Loucy (cell line): Measurements from ENCODE around the gene ALG1.
"Not testable (repeated sequence)": the region's sequence is repeated elsewhere in the genome, so short reads cannot be mapped to it uniquely, and the experiment has no call there.

Experiments used
- H2AFZ ChIP-seq: fragments of 200-600 bp; sonication (generic); 2 replicates; pipeline ENCODE4 v1.6.0; 2016; ENCODE audit warnings: antibody characterized with exemption, mild to moderate bottlenecking, low read length, moderate library complexity
- H3F3A ChIP-seq: fragments of 200-600 bp; 2 replicates; pipeline ENCODE4 v1.6.0; 2016; ENCODE audit warnings: antibody characterized with exemption, low read depth, mild to moderate bottlenecking
- H3K27me3 ChIP-seq: fragments of 200-600 bp; sonication (generic); 2 replicates; pipeline ENCODE4 v1.6.1; 2014; ENCODE audit warnings: low read length, mild to moderate bottlenecking; ENCODE audit not compliant: insufficient read depth, poor library complexity, severe bottlenecking
- H3K36me3 ChIP-seq: fragments of 200-600 bp; sonication (generic); 2 replicates; pipeline ENCODE4 v1.6.1; 2016; ENCODE audit warnings: low read length; ENCODE audit not compliant: insufficient read depth
- H3K4me1 ChIP-seq: fragments of 200-600 bp; sonication (generic); 2 replicates; pipeline ENCODE4 v1.5.1; 2014; ENCODE audit warnings: low read length, mild to moderate bottlenecking; ENCODE audit not compliant: insufficient read depth, poor library complexity, severe bottlenecking
- H3K4me2 ChIP-seq: fragments of 200-600 bp; sonication (generic); 2 replicates; pipeline ENCODE4 v1.6.0; 2014; ENCODE audit warnings: antibody characterized with exemption, low read length, low read depth, mild to moderate bottlenecking; ENCODE audit not compliant: poor library complexity, severe bottlenecking
- H3K4me3 ChIP-seq: fragments of 200-600 bp; sonication (generic); 2 replicates; pipeline ENCODE4 v1.5.1; 2014; ENCODE audit warnings: low read length, mild to moderate bottlenecking, mixed read lengths; ENCODE audit not compliant: poor library complexity, severe bottlenecking
- H3K79me2 ChIP-seq: fragments of 200-600 bp; sonication (generic); 2 replicates; pipeline ENCODE4 v1.6.1; 2014; ENCODE audit warnings: low read length; ENCODE audit not compliant: insufficient read depth
- H3K9ac ChIP-seq: fragments of 200-600 bp; sonication (generic); 2 replicates; pipeline ENCODE4 v1.6.0; 2014; ENCODE audit warnings: mild to moderate bottlenecking, low read depth, low read length, moderate library complexity; ENCODE audit not compliant: poor library complexity, severe bottlenecking
- H3K9me2 ChIP-seq: fragments of 200-600 bp; sonication (generic); replicated peaks from 2 replicates; pipeline ENCODE4 v1.6.1; 2016; ENCODE audit warnings: low read depth, low read length, mixed read lengths
- H3K9me3 ChIP-seq: fragments of 200-600 bp; sonication (generic); 2 replicates; pipeline ENCODE4 v1.6.1; 2014; ENCODE audit warnings: mild to moderate bottlenecking, antibody characterized with exemption, low read length, low read depth; ENCODE audit not compliant: insufficient read depth
- H4K20me1 ChIP-seq: fragments of 200-600 bp; sonication (generic); 2 replicates; pipeline ENCODE4 v1.6.0; 2014; ENCODE audit warnings: antibody characterized with exemption, low read length, mild to moderate bottlenecking; ENCODE audit not compliant: insufficient read depth, poor library complexity, severe bottlenecking
- EZH2phosphoT487 ChIP-seq: fragments of 200-600 bp; IDR thresholded peaks from 2 replicates; pipeline ENCODE4 v1.6.1; 2018; ENCODE audit warnings: antibody characterized with exemption, mild to moderate bottlenecking, moderate library complexity, borderline replicate concordance
- TF ChIP-seq, protein P1 (sequence below): fragments of 200-600 bp; sonication (generic); conservative IDR thresholded peaks from 2 replicates; pipeline ENCODE4 v1.5.1; 2014; ENCODE audit warnings: mild to moderate bottlenecking, antibody characterized with exemption, low read length

The ALG1 gene

DNA sequence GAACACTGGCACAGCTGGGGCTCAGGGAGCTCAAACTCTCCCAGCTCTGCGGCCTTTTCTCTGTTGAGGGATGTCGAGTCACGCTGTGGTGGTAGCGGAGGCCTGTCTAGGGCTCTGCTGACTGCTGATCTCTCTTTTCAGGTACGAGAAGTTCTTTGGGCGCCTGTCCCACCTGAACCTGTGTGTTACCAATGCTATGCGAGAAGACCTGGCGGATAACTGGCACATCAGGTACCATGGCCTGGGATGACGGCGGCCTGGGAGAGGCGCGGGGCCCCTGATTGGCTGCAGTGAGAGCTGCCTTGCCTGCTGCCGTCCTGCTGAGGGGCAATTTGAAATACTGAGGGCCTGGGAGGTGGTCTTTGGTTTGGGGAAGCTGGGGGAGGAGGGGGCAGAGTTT lies 5.7 kb downstream of the ALG1 start:
- no peaks in the 10 kb centered on the region for H3K27me3 ChIP-seq
- no peak overlapping the region for H3K4me2 ChIP-seq
- no peaks in the 10 kb centered on the region for H3F3A ChIP-seq
- H3K36me3 ChIP-seq: no peaks in the 10 kb centered on the region
- no peak overlapping the region for H3K9ac ChIP-seq
- TF ChIP-seq, protein P1, sequence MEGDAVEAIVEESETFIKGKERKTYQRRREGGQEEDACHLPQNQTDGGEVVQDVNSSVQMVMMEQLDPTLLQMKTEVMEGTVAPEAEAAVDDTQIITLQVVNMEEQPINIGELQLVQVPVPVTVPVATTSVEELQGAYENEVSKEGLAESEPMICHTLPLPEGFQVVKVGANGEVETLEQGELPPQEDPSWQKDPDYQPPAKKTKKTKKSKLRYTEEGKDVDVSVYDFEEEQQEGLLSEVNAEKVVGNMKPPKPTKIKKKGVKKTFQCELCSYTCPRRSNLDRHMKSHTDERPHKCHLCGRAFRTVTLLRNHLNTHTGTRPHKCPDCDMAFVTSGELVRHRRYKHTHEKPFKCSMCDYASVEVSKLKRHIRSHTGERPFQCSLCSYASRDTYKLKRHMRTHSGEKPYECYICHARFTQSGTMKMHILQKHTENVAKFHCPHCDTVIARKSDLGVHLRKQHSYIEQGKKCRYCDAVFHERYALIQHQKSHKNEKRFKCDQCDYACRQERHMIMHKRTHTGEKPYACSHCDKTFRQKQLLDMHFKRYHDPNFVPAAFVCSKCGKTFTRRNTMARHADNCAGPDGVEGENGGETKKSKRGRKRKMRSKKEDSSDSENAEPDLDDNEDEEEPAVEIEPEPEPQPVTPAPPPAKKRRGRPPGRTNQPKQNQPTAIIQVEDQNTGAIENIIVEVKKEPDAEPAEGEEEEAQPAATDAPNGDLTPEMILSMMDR: no peak
- TF ChIP-seq EZH2phosphoT487: no peak
- no peak overlapping the region for H2AFZ ChIP-seq
- no peaks in the 10 kb centered on the region for H4K20me1 ChIP-seq
- peaks cover 3% of the 10 kb centered on the region; the same call in 1 of the 2 replicates for H3K79me2 ChIP-seq
- no peaks in the 10 kb centered on the region for H3K4me1 ChIP-seq
- H3K4me3 ChIP-seq: no peak overlapping the region
- H3K9me2 ChIP-seq: no peaks in the 10 kb centered on the region
- H3K9me3 ChIP-seq: no peaks in the 10 kb centered on the region

DNA sequence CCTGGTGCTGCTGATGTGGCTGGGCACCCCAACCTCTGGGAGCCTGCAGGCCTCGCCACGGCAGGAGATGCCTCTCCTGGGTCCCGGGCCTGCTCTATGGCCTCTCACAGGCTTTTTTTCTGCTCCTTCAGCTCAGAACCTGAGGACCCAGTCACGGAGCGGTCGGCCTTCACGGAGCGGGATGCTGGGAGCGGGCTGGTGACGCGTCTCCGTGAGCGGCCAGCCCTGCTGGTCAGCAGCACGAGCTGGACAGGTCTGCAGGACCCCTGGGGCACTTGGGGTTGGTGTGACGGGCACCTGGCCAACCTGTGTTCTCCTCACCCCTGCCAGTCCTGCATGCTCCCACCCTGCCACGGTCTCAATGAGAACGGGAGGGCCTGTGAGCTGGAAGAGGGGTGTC lies 7.0 kb downstream of the ALG1 start:
- H3K9me3 ChIP-seq: no peaks in the 10 kb centered on the region
- no peaks in the 10 kb centered on the region for H3F3A ChIP-seq
- TF ChIP-seq, protein P1: no peak
- no peak for TF ChIP-seq EZH2phosphoT487
- H3K4me2 ChIP-seq: no peak overlapping the region
- H3K9me2 ChIP-seq: no peaks in the 10 kb centered on the region
- no peak overlapping the region for H3K4me3 ChIP-seq
- H2AFZ ChIP-seq: no peak overlapping the region
- H3K36me3 ChIP-seq: no peaks in the 10 kb centered on the region
- no peak overlapping the region for H3K9ac ChIP-seq
- H3K79me2 ChIP-seq: no peaks in the 10 kb centered on the region
- no peaks in the 10 kb centered on the region for H4K20me1 ChIP-seq
- no peaks in the 10 kb centered on the region for H3K4me1 ChIP-seq
- H3K27me3 ChIP-seq: no peaks in the 10 kb centered on the region

DNA sequence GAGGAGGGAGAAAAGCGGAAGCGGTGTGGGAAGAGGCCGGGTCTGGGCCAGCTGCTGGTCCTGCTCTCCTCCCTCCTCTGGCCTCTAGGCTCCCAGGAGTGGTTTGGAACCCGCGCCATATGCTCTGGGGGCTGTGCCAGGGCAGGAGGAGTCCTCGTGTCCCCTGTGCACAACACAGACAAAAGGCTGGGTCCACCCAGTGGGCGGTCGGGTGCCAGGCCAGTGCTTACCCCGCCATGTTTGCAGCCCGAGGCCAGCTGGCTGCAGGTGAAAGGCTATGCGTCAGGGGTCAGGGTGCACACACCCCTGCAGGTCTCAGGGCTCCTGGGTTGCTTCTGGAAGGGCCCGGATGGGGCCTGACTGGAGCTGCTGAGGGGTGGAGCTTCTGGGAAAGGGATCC lies 8.8 kb downstream of the ALG1 start:
- not testable (repeated sequence) for H3K9me3 ChIP-seq, H3K9me2 ChIP-seq, H3K27me3 ChIP-seq, H2AFZ ChIP-seq, H3F3A ChIP-seq, H3K79me2 ChIP-seq, H3K4me2 ChIP-seq, H3K9ac ChIP-seq, H4K20me1 ChIP-seq, H3K36me3 ChIP-seq, H3K4me1 ChIP-seq, H3K4me3 ChIP-seq

DNA sequence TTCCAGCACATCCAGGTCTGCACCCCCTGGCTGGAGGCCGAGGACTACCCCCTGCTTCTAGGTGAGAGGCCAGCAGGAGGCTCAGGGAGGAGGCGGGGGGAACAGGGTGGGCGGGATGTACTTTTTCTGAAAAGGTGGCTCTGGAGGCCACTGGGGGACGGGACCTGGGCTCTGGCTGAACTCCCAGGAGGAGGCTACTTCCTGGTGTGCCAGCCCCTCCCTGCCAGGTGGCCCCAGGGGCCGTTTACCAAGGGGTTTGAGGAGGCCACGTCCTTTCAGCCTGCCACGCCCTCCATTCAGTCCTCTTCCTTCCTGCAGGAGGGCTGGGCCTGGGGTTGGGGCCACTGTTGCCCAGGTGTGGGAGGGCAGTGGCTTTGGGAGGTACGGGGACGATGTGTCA lies 9.4 kb downstream of the ALG1 start:
- not testable (repeated sequence) for H3F3A ChIP-seq, H3K27me3 ChIP-seq, H3K9me2 ChIP-seq, H3K79me2 ChIP-seq, H3K9me3 ChIP-seq, H2AFZ ChIP-seq, H3K36me3 ChIP-seq, H3K4me1 ChIP-seq, H3K4me2 ChIP-seq, H3K4me3 ChIP-seq, H4K20me1 ChIP-seq, H3K9ac ChIP-seq

DNA sequence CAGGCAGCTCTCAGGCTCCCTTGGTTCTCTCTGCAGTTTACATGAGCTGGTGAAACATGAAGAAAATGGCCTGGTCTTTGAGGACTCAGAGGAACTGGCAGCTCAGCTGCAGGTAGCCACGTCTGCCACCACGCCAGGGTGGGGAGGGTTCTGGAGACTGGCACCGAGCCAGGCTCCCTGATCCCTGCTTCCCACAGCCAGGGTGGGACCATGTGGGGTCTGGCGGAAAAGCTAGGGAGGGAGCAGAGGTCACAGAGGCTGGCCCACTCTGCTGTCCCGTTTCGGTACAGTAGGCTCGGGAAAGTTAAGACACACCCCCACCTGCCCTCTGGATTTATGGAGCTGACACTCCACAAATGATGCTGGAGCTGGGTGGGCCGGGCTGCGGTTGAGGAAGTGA lies 12.0 kb downstream of the ALG1 start:
- H3K9ac ChIP-seq, H3K9me2 ChIP-seq, H3K4me2 ChIP-seq, H3K4me1 ChIP-seq, H3K27me3 ChIP-seq, H3K9me3 ChIP-seq, H4K20me1 ChIP-seq, H3K36me3 ChIP-seq, H3K79me2 ChIP-seq, H2AFZ ChIP-seq, H3K4me3 ChIP-seq, H3F3A ChIP-seq: not testable (repeated sequence)

DNA sequence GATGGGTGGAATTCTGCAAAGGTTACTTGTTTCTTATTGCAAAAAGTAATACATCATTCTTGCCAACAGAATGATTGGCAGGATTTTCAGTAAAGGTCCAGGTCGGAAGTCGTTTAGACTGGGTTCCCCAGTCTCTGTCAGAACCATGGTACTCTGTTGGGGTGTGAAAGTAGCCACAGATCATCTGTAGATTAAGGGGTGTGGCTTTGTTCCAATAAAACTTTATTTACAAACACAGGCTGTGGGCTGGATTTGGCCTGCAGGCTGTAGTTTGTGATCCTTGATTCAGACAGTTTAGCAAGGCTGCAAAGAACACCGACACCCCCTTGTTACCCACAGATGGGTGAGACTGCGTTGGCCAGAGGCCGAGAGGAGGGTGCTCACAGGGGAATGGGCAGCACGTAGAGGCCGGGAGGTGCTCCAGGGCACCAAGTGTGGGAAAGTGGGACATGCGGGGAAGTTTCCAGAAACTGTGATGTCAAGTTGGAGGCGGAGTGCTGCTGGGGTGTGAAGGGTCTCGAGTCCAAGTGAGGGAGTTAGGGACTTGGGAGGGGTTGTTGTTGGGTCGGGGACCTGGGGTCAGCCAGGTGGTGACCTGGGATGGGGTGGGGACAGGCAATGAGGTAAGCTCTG lies 12.6 kb downstream of the ALG1 start:
- not testable (repeated sequence) for H3K79me2 ChIP-seq, H3K9me3 ChIP-seq, H3F3A ChIP-seq, H4K20me1 ChIP-seq, H3K27me3 ChIP-seq, H3K9me2 ChIP-seq, H3K4me2 ChIP-seq, H3K36me3 ChIP-seq, H3K4me3 ChIP-seq, H3K9ac ChIP-seq, H3K4me1 ChIP-seq, H2AFZ ChIP-seq
